Measurements from ENCODE around the gene CCDC27. TPM values are rescaled to one million over a fixed set of nuclear protein-coding genes. Genes with fewer than 3 reads are reported as not detected.

The CCDC27 gene
- total RNA-seq, 1 experiment from 2014 or later = not detected

- Histone ChIP-seq H3K9me3 (ENCODE audit: control insufficient read depth, insufficient read depth, low read depth, low read length) (no peaks in the 10 kb centered on the region), H3K36me3 (ENCODE audit: control insufficient read depth, insufficient read depth, low read length) (no peaks in the 10 kb centered on the region), H3K27me3 (ENCODE audit: control insufficient read depth, insufficient read depth, low read length) (no peaks in the 10 kb centered on the region), H3K4me3 (ENCODE audit: low read depth in 2 of 2, low read length in 2 of 2) (no peak overlapping the region), H3K27ac (ENCODE audit: low read length) (no peak overlapping the region), H3K4me1 (ENCODE audit: control insufficient read depth, insufficient read depth, low read length) (no peaks in the 10 kb centered on the region)
- BruUV-seq (replicated peaks) = no TSS peak
- ATAC-seq = no peak
- CTCF ChIA-PET = interaction anchor here (1.1 kb wide), 1 partner anchor 29 kb away, joined by 3 read pairs; no protein-coding TSS in a partner anchor
- intact Hi-C loops (cut with micrococcal nuclease; ENCODE audit: unreplicated experiment) (no loop called here), in situ Hi-C loops (cut with HindIII; ENCODE audit: low pct_unique_long_range_greater_than_20kb, low sequenced_read_pairs) (no loop called here)
- DNase-seq (ENCODE audit: low read depth, low spot score) = no peak
- POLR2A ChIA-PET = no interaction called here
- TF ChIP-seq POLR2AphosphoS5 (IDR thresholded peaks at IDR 0.05; ENCODE audit: low read depth, low read length) (no peak), TCF7L2 (IDR thresholded peaks at IDR 0.05; ENCODE audit: low read depth, low read length) (no peak), CTCF (IDR thresholded peaks at IDR 0.05) (no peak), SIN3A (IDR thresholded peaks at IDR 0.05; ENCODE audit: borderline replicate concordance, insufficient read depth, low read depth, low read length) (no peak), REST (IDR thresholded peaks at IDR 0.05; ENCODE audit: insufficient read depth in 1 of 2, low read depth in 2 of 2, low read length in 1 of 2) (no peak)
Measured at GRCh38 chr1:3821004-3821403, 68.8 kb downstream of the CCDC27 start.

Other genes with a start within 250 kb of the CCDC27 start
- 32.6 TPM for gene MEGF6, start 140.9 kb upstream of the CCDC27 start, total RNA-seq (2021; ENCODE audit: unreplicated experiment)
- gene TPRG1L, start 127.4 kb upstream of the CCDC27 start, total RNA-seq (2021; ENCODE audit: unreplicated experiment) = 57.5 TPM
- 27.1 TPM for gene WRAP73, start 102.3 kb upstream of the CCDC27 start, total RNA-seq (2021; ENCODE audit: unreplicated experiment)
- 4.7 TPM for gene TP73, start 99.9 kb upstream of the CCDC27 start, total RNA-seq (2021; ENCODE audit: unreplicated experiment)
- gene SMIM1, start 20.3 kb downstream of the CCDC27 start, total RNA-seq (2021; ENCODE audit: unreplicated experiment) = 35.5 TPM
- gene LRRC47, start 44.0 kb downstream of the CCDC27 start, total RNA-seq (2021; ENCODE audit: unreplicated experiment) = 51.0 TPM
- 52.0 TPM for gene CEP104, start 104.8 kb downstream of the CCDC27 start, total RNA-seq (2021; ENCODE audit: unreplicated experiment)
- 3.0 TPM for gene DFFB, start 105.0 kb downstream of the CCDC27 start, total RNA-seq (2021; ENCODE audit: unreplicated experiment)
- gene C1orf174, start 147.8 kb downstream of the CCDC27 start, total RNA-seq (2021; ENCODE audit: unreplicated experiment) = 41.2 TPM